IMR-90 (cell line): ENCODE measurements around the gene AXIN1. TPM values are rescaled to one million over a fixed set of nuclear protein-coding genes. Genes with fewer than 3 reads are reported as not detected.

Experiments used
- ATAC-seq: fragments of 200-7000 bp; cut with Tn5 transposase; 2 replicates; pipeline ENCODE4 v1.9.1; 2020; ENCODE audit warnings: low read depth, mild to moderate bottlenecking, moderate library complexity
- BruUV-seq: library from RNA; stranded (reverse); fragments of 400-500 nt; replicated peaks from 2 replicates; lab custom pipeline; 2021; lab: Mats Ljungman, UMichigan
- CTCF ChIA-PET: fragments of 300-600 bp; formaldehyde crosslinking; extraction: SDS; loops from one replicate; lab custom pipeline; 2021; ENCODE audit warnings: antibody characterized with exemption; lab: Yijun Ruan, JAX
- POLR2A ChIA-PET: fragments of 300-600 bp; sonication (Branson Sonifier 250); formaldehyde crosslinking; loops from one replicate; lab custom pipeline; 2022; ENCODE audit warnings: antibody characterized with exemption; ENCODE audit not compliant: unreplicated experiment; lab: Charles Lee
- DNase-seq: peaks from one replicate; pipeline ENCODE4 v3.0.0; 2013
- H2AFZ ChIP-seq: replicated peaks from 2 replicates; pipeline ENCODE3; 2013; ENCODE audit warnings: low read length, mild to moderate bottlenecking; ENCODE audit not compliant: poor library complexity
- H2AK5ac ChIP-seq: 2 replicates; pipeline ENCODE4 v1.6.1; 2013; ENCODE audit warnings: low read depth, low read length, inconsistent platforms
- H2AK9ac ChIP-seq: replicated peaks from 2 replicates; pipeline ENCODE3; 2013; ENCODE audit warnings: mild to moderate bottlenecking, low read depth, low read length, moderate library complexity; ENCODE audit not compliant: poor library complexity
- H2BK120ac ChIP-seq: 2 replicates; pipeline ENCODE4 v1.6.1; 2013; ENCODE audit warnings: low read depth, low read length, inconsistent platforms
- H2BK15ac ChIP-seq: 3 replicates; pipeline ENCODE4 v1.6.1; 2013; ENCODE audit warnings: low read depth, low read length, inconsistent platforms
- H2BK20ac ChIP-seq: 2 replicates; pipeline ENCODE4 v1.6.1; 2013; ENCODE audit warnings: low read depth, mild to moderate bottlenecking, inconsistent platforms, low read length, moderate library complexity
- H2BK5ac ChIP-seq: 2 replicates; pipeline ENCODE4 v1.6.1; 2013; ENCODE audit warnings: mild to moderate bottlenecking, low read depth, low read length, inconsistent platforms; ENCODE audit not compliant: poor library complexity, severe bottlenecking
- H3K14ac ChIP-seq: replicated peaks from 2 replicates; pipeline ENCODE4 v1.6.1; 2013; ENCODE audit warnings: low read depth, low read length, inconsistent platforms
- H3K18ac ChIP-seq: 2 replicates; pipeline ENCODE4 v1.6.1; 2013; ENCODE audit warnings: low read depth, low read length, control low read depth
- H3K23ac ChIP-seq: 2 replicates; pipeline ENCODE4 v1.6.1; 2013; ENCODE audit warnings: low read depth, low read length, inconsistent platforms
- H3K27ac ChIP-seq: 2 replicates; pipeline ENCODE4 v1.5.1; 2013; ENCODE audit warnings: mild to moderate bottlenecking, control low read depth, low read length; ENCODE audit not compliant: insufficient read depth
- H3K27me3 ChIP-seq: 2 replicates; pipeline ENCODE4 v1.6.1; 2013; ENCODE audit warnings: low read length; ENCODE audit not compliant: control insufficient read depth, insufficient read depth
- H3K36me3 ChIP-seq: 2 replicates; pipeline ENCODE4 v1.6.1; 2013; ENCODE audit warnings: low read length, mixed read lengths; ENCODE audit not compliant: control insufficient read depth, insufficient read depth
- H3K4ac ChIP-seq: 2 replicates; pipeline ENCODE4 v1.6.1; 2013; ENCODE audit warnings: low read depth, low read length, inconsistent platforms
- H3K4me1 ChIP-seq: 2 replicates; pipeline ENCODE4 v1.6.1; 2013; ENCODE audit warnings: low read length, mixed read lengths; ENCODE audit not compliant: control insufficient read depth, insufficient read depth
- H3K4me2 ChIP-seq: 2 replicates; pipeline ENCODE4 v1.6.1; 2013; ENCODE audit warnings: low read depth, mild to moderate bottlenecking, control low read depth, low read length, moderate library complexity
- H3K4me3 ChIP-seq: 2 replicates; pipeline ENCODE4 v1.5.1; 2013; ENCODE audit warnings: low read depth, mild to moderate bottlenecking, control low read depth, low read length, moderate library complexity; ENCODE audit not compliant: insufficient read depth
- H3K56ac ChIP-seq: 2 replicates; pipeline ENCODE4 v1.6.1; 2013; ENCODE audit warnings: low read length, inconsistent platforms; ENCODE audit not compliant: insufficient read depth; ENCODE audit errors: extremely low read depth
- H3K79me1 ChIP-seq, 2 experiments: 2 replicates each; pipeline ENCODE4 v1.6.1; 2013; ENCODE audit warnings: low read length in 2 of 2, inconsistent platforms in 1 of 2, low read depth in 1 of 2
- H3K9ac ChIP-seq: 2 replicates; pipeline ENCODE4 v1.6.1; 2013; ENCODE audit warnings: low read depth, low read length, control low read depth
- H3K9me1 ChIP-seq: 2 replicates; pipeline ENCODE4 v1.6.1; 2013; ENCODE audit warnings: low read length, inconsistent platforms; ENCODE audit not compliant: insufficient read depth
- H3K9me3 ChIP-seq: 2 replicates; pipeline ENCODE4 v1.6.1; 2013; ENCODE audit warnings: low read length; ENCODE audit not compliant: control insufficient read depth, insufficient read depth
- H4K20me1 ChIP-seq: 2 replicates; pipeline ENCODE4 v1.6.1; 2013; ENCODE audit warnings: low read length, inconsistent platforms; ENCODE audit not compliant: insufficient read depth
- H4K5ac ChIP-seq: 2 replicates; pipeline ENCODE4 v1.6.1; 2013; ENCODE audit warnings: mild to moderate bottlenecking, low read depth, low read length, control low read depth
- H4K8ac ChIP-seq, 2 experiments: 2 replicates each; pipeline ENCODE4 v1.6.1; 2013; ENCODE audit warnings: low read depth in 2 of 2, low read length in 2 of 2, control low read depth in 1 of 2, inconsistent platforms in 1 of 2
- H4K91ac ChIP-seq: 2 replicates; pipeline ENCODE4 v1.6.1; 2013; ENCODE audit warnings: low read depth, low read length, inconsistent platforms; ENCODE audit not compliant: insufficient read depth
- BHLHE40 ChIP-seq: fragments of 150-350 bp; IDR thresholded peaks from 2 replicates; pipeline ENCODE4 v1.6.1; 2016; ENCODE audit warnings: mild to moderate bottlenecking, low read depth, low read length
- CEBPB ChIP-seq: IDR thresholded peaks from 2 replicates; pipeline ENCODE4 v1.6.1; 2012; ENCODE audit warnings: low read depth, low read length, improper control_type of control experiment
- FOS ChIP-seq: fragments of 150-350 bp; IDR thresholded peaks from 2 replicates; pipeline ENCODE4 v1.6.1; 2016; ENCODE audit warnings: low read depth, low read length
- MAZ ChIP-seq: IDR thresholded peaks from 2 replicates; pipeline ENCODE4 v1.6.1; 2012; ENCODE audit warnings: low read depth, mild to moderate bottlenecking, low read length, improper control_type of control experiment, moderate library complexity, borderline replicate concordance
- MXI1 ChIP-seq: IDR thresholded peaks from 2 replicates; pipeline ENCODE4 v1.6.1; 2012; ENCODE audit warnings: low read depth, mild to moderate bottlenecking, low read length, moderate library complexity, borderline replicate concordance
- NFE2L2 ChIP-seq: fragments of 150-350 bp; IDR thresholded peaks from 2 replicates; pipeline ENCODE4 v1.6.1; 2016; ENCODE audit warnings: low read depth, mild to moderate bottlenecking, low read length
- POLR2A ChIP-seq: IDR thresholded peaks from 2 replicates; pipeline ENCODE4 v1.6.1; 2012; ENCODE audit warnings: mild to moderate bottlenecking, low read depth, low read length
- RAD21 ChIP-seq: IDR thresholded peaks from 2 replicates; pipeline ENCODE4 v1.6.1; 2012; ENCODE audit warnings: low read length, improper control_type of control experiment
- RCOR1 ChIP-seq: IDR thresholded peaks from 2 replicates; pipeline ENCODE4 v1.6.1; 2012; ENCODE audit warnings: mild to moderate bottlenecking, low read length, improper control_type of control experiment; ENCODE audit not compliant: insufficient replicate concordance
- RFX5 ChIP-seq: IDR thresholded peaks from 2 replicates; pipeline ENCODE4 v1.8.0; 2012; ENCODE audit warnings: low read depth, mild to moderate bottlenecking, low read length, moderate library complexity
- USF2 ChIP-seq: fragments of 150-350 bp; IDR thresholded peaks from 2 replicates; pipeline ENCODE4 v1.6.1; 2017; ENCODE audit warnings: mild to moderate bottlenecking, antibody characterized with exemption, low read length, low read depth
- WGBS, 2 experiments: methylation state at CpG; one replicate each; pipeline versions ENCODE4 v1.1.5 to v1.1.7; 2013; ENCODE audit warnings: missing lambda C conversion rate in 2 of 2; ENCODE audit not compliant: insufficient read length in 1 of 2; ENCODE audit errors: extremely low coverage in 2 of 2; 5-methylcytosine and 5-hydroxymethylcytosine counted together
- dilution Hi-C: fragments of 300-500 bp; cut with HindIII; formaldehyde crosslinking; loops from one replicate; pipeline ENCODE4 v1.14.3; 2018; ENCODE audit warnings: low sequenced_read_pairs; ENCODE audit not compliant: unreplicated experiment
- in situ Hi-C: fragments of 300-500 bp; cut with MboI; formaldehyde crosslinking; loops from 3 replicates; pipeline ENCODE4 v1.14.3; 2019; ENCODE audit warnings: low sequenced_read_pairs, inconsistent platforms, mixed read lengths
- intact Hi-C: fragments of 100-400 bp; cut with micrococcal nuclease; formaldehyde crosslinking; loops from 2 replicates; pipeline ENCODE4 v1.10.0; 2022
- polyA plus RNA-seq, 3 experiments: library from polyadenylated mRNA; depleted of rRNA; stranded (reverse); fragments of >200 nt; gene quantifications; 2 replicates each; pipeline ENCODE4 v1.2.3, GENCODE V29; 2012; ENCODE audit warnings: low replicate concordance in 1 of 3
- total RNA-seq: library from RNA; depleted of rRNA; stranded (reverse); fragments of >200 nt; gene quantifications from 2 replicates; pipeline ENCODE4 v1.2.3, GENCODE V29; 2012

AXIN1 gene
- total and polyA plus RNA-seq, 2 of the 4 experiments (the other 2 are of a cell fraction): 10.9 to 14.2 TPM

GRCh38 chr16:303760-304505 lies 48.6 kb downstream of the AXIN1 start:
- no peak for TF ChIP-seq RCOR1
- TF ChIP-seq USF2: no peak
- no peak for TF ChIP-seq NFE2L2
- TF ChIP-seq POLR2A: no peak
- no peak for TF ChIP-seq RFX5
- no peak for TF ChIP-seq FOS
- no peak for TF ChIP-seq BHLHE40
- TF ChIP-seq MXI1: no peak
- no peak for TF ChIP-seq RAD21
- TF ChIP-seq MAZ: no peak
- TF ChIP-seq CEBPB: no peak
- in situ Hi-C loops (no loop called here), dilution Hi-C loops (no loop called here), intact Hi-C loops (no loop called here)
- ChIA-PET CTCF (no interaction called here), POLR2A (no interaction called here)
- Histone ChIP-seq H3K36me3 (peaks cover 28% of the 10 kb centered on the region), H3K27me3 (no peaks in the 10 kb centered on the region), H3K18ac (no peak overlapping the region), H3K4ac (no peak overlapping the region), H3K14ac (no peak overlapping the region), H2AK5ac (no peak overlapping the region), H3K4me3 (no peak overlapping the region), H2AK9ac (no peak overlapping the region), H3K27ac (no peak overlapping the region), H2BK20ac (no peak overlapping the region), H3K4me2 (no peak overlapping the region), H3K56ac (no peak overlapping the region), H3K9me3 (no peaks in the 10 kb centered on the region), H3K9me1 (no peaks in the 10 kb centered on the region), H4K20me1 (peaks cover 4% of the 10 kb centered on the region; the same call in 1 of the 2 replicates), H2AFZ (no peak overlapping the region), H2BK15ac (no peak overlapping the region), H3K4me1 (no peaks in the 10 kb centered on the region), H3K79me1 (peaks cover 0 to 20% of the 10 kb centered on the region in 2 experiments; a peak in 2 of 4 replicates), H2BK5ac (no peak overlapping the region), H3K9ac (no peak overlapping the region), H3K23ac (no peak overlapping the region), H4K91ac (no peak overlapping the region), H2BK120ac (no peak overlapping the region), H4K8ac (no peak overlapping the region), H4K5ac (no peak overlapping the region)
- WGBS, 2 experiments: 87% methylated on average over 24 of the region's 43 CpGs; no CpG with 5 or more reads in 1 of the 2 experiments
- DNase-seq: no peak
- BruUV-seq: no TSS peak
- no peak; the same call in 1 of the 2 replicates for ATAC-seq
